GM21723 (cell line): ENCODE results near the gene MUC2.

Experiments used
- ATAC-seq: cut with Tn5 transposase; IDR thresholded peaks from one replicate; pipeline ENCODE4 v1.9.1; 2021; ENCODE audit warnings: mild to moderate bottlenecking, moderate library complexity; ENCODE audit not compliant: unreplicated experiment

MUC2 gene

DNA sequence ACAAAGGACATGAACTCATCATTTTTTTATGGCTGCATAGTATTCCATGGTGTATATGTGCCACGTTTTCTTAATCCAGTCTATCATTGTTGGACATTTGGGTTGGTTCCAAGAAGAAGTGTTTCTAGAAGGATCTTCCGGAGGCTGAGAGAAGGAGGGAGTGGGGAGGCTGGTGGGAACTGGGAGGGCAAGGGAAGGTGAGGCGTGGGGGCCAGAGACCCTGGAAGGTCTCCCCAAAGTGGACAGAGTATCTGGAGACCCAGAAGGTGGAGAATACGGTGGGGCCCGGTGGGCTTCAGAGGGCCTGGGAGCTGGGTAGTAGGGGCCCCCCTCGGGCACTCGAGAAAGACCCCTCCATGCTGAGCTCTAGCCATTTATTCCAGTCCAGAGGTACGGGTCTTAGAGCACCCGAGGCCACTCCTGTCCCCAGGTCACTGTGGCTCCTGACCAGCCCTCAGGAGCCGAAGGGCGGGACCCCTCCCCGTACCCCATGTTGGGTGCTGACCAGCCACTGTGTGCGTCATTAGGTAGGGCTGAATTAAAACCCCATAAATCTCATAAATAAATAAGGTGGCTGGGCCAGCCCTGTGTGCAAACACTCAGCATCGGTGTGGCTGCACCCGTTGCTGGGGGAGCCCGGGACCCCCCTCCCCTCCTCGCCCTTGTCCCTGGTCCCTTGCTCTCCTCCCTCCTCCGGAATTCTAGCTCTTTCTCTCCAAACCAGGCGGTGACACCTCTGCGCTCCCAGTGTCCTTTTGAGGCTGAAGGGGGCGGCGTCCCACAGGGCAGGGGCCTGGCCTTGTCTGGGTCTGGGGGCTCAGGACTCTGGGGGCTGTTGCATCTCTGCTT lies 44.3 kb downstream of the MUC2 start:
- no peak for ATAC-seq

DNA sequence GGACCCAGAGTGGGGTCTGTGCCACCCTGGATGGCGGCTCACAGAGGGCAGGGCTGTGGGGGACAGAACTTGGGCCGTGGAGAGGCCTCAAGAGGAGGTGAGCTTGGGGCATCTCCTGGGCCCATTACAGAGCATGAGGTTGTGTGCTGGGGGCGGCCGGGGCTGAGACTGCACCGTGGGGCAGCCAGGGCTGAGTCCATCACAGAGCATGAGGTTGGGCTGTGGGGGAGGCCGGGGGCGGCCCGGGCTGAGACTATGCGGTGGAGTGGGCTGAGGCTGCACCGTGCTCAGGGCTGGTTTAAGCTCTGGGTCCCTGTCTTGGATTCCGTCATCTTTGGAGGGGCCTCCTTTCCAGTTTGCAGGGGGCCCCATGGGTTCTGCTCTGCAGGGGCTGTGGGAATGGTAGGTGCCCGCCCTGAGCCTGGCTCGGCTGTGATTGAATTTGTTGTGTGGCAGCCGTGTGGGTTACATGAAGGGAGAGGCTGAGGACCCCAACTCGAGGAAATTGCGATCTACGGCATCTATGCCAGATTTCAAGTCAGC lies 45.0 kb downstream of the MUC2 start:
- ATAC-seq, result no peak

- ATAC-seq, result no peak
These were observed 46.1 kb downstream of the MUC2 start for GRCh38 chr11:1120532-1121330.

DNA sequence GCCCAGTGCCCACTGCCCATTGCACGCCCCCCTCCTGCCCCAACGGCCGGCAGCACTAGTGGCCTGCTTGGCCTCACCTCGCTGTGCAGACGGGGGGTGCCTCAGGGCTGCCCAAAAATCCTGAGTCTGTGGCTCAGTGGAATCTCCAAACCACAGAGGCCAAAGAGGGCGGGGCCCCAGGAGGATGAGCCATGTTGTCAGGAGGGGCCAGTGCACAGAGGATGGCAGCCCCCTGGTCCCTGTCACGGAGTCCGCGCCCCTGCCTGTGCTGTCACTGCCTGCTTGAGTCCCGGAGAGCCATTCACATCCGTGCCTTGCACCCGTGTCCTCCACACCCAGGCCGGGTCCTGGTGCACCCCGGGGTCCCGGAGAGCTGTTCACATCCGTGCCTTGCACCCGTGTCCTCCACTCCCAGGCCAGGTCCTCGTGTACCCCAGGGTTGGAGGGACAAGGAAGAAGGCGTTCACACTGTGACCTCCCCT lies 46.7 kb downstream of the MUC2 start:
- ATAC-seq, result no peak

- ATAC-seq, result no peak
These were observed 47.4 kb downstream of the MUC2 start for GRCh38 chr11:1121813-1122663.

GRCh38 chr11:1122664-1123002 lies 48.0 kb downstream of the MUC2 start:
- no peak for ATAC-seq

DNA sequence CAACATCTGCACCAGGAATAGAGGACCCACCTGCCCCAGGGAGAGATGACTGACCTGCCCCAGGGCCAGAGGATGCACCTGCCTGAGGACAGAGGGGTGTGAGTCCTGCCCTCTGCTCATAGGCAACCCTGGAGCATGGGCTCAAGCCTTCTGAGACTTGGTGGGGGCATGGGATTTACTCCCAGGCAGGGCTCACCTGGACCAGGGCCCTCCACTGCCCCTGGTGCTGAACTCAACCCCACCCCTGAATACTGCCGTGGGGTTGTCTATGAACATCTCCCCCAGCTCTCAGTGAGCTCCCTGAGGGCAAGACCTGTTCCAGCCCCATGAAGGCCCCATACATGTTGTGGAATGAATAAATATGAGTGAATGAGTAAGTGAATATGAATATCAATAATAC lies 49.3 kb downstream of the MUC2 start:
- ATAC-seq, result no peak
